WTC11 (cell line): Measurements from ENCODE around the gene UBE3A. TPM values are rescaled to one million over a fixed set of nuclear protein-coding genes. Genes with fewer than 3 reads are reported as not detected.
A peak's percentile ranks its signal among the peaks of the same experiment; 100 is the strongest.

Experiments used
- ATAC-seq: fragments of 200-7000 bp; cut with Tn5 transposase; 2 replicates; pipeline ENCODE4 v1.10.0; 2021; ENCODE audit warnings: mild to moderate bottlenecking, moderate library complexity
- CTCF ChIA-PET: fragments of 300-600 bp; sonication (Branson Sonifier 250); formaldehyde crosslinking; loops from one replicate; lab custom pipeline; 2021; ENCODE audit warnings: antibody characterized with exemption; lab: Charles Lee
- POLR2A ChIA-PET: fragments of 350-600 bp; sonication (Branson Sonifier 250); formaldehyde crosslinking; loops from one replicate; lab custom pipeline; 2021; ENCODE audit warnings: antibody characterized with exemption; lab: Charles Lee
- DNase-seq: peaks from one replicate; pipeline ENCODE4 v3.0.0; 2021; ENCODE audit warnings: low spot score
- H3K27ac Mint-ChIP-seq: 2 replicates; pipeline ENCODE4 v1.8.0; 2021; ENCODE audit warnings: mixed read lengths
- H3K27me3 Mint-ChIP-seq: 2 replicates; pipeline ENCODE4 v1.8.0; 2021; ENCODE audit warnings: low read depth, mild to moderate bottlenecking, moderate library complexity, mixed read lengths
- H3K36me3 Mint-ChIP-seq: 2 replicates; pipeline ENCODE4 v1.8.0; 2021; ENCODE audit warnings: mixed read lengths
- H3K4me1 Mint-ChIP-seq: 2 replicates; pipeline ENCODE4 v1.8.0; 2022; ENCODE audit warnings: mixed read lengths
- H3K4me3 Mint-ChIP-seq: 2 replicates; pipeline ENCODE4 v1.8.0; 2021; ENCODE audit warnings: mild to moderate bottlenecking, moderate library complexity, mixed read lengths
- H3K9me3 Mint-ChIP-seq: 2 replicates; pipeline ENCODE4 v1.8.0; 2021; ENCODE audit warnings: mixed read lengths
- CTCF ChIP-seq: fragments of 200-600 bp; IDR thresholded peaks from 2 replicates; pipeline ENCODE4 v1.8.0; 2022; ENCODE audit warnings: antibody characterized with exemption
- ESRRA ChIP-seq: sonication (generic); formaldehyde crosslinking; IDR thresholded peaks from 2 replicates; pipeline ENCODE4 v1.8.1; 2022; ENCODE audit warnings: mild to moderate bottlenecking, missing genetic modification reagents, borderline replicate concordance
- ETV6 ChIP-seq: sonication (generic); formaldehyde crosslinking; IDR thresholded peaks from 2 replicates; pipeline ENCODE4 v1.8.1; 2022; ENCODE audit warnings: mild to moderate bottlenecking, missing genetic modification reagents
- GRHL2 ChIP-seq: fragments of 250-450 bp; sonication (Bioruptor Pico); IDR thresholded peaks from 2 replicates; pipeline ENCODE4 v1.8.0; 2022; ENCODE audit warnings: mild to moderate bottlenecking, moderate library complexity; ENCODE audit not compliant: insufficient replicate concordance, severe bottlenecking
- MAX ChIP-seq: sonication (generic); formaldehyde crosslinking; IDR thresholded peaks from 2 replicates; pipeline ENCODE4 v1.8.0; 2022; ENCODE audit warnings: mild to moderate bottlenecking, missing genetic modification reagents
- NR3C1 ChIP-seq: sonication (generic); formaldehyde crosslinking; conservative IDR thresholded peaks from 2 replicates; pipeline ENCODE4 v1.8.1; 2023; ENCODE audit warnings: low read depth, mild to moderate bottlenecking, missing genetic modification reagents
- SMAD3 ChIP-seq: sonication (generic); formaldehyde crosslinking; IDR thresholded peaks from 2 replicates; pipeline ENCODE4 v1.8.0; 2022; ENCODE audit warnings: missing genetic modification reagents, mild to moderate bottlenecking, borderline replicate concordance
- SOX15 ChIP-seq: fragments of 250-450 bp; sonication (Bioruptor Pico); IDR thresholded peaks from 2 replicates; pipeline ENCODE4 v1.9.0; 2021; ENCODE audit warnings: mild to moderate bottlenecking
- TCF7 ChIP-seq: sonication (generic); formaldehyde crosslinking; IDR thresholded peaks from 2 replicates; pipeline ENCODE4 v1.8.0; 2022; ENCODE audit warnings: mild to moderate bottlenecking, low read depth, missing genetic modification reagents, moderate library complexity
- USF2 ChIP-seq: sonication (generic); formaldehyde crosslinking; IDR thresholded peaks from 2 replicates; pipeline ENCODE4 v1.8.1; 2023; ENCODE audit warnings: mild to moderate bottlenecking, missing genetic modification reagents, moderate library complexity
- ZMAT4 ChIP-seq: fragments of 250-450 bp; sonication (Bioruptor Pico); IDR thresholded peaks from 2 replicates; pipeline ENCODE4 v1.9.0; 2021; ENCODE audit warnings: mild to moderate bottlenecking
- ZNF263 ChIP-seq: sonication (generic); formaldehyde crosslinking; IDR thresholded peaks from 2 replicates; pipeline ENCODE4 v1.8.1; 2022; ENCODE audit warnings: low read depth, mild to moderate bottlenecking, moderate library complexity, missing genetic modification reagents
- ZNF281 ChIP-seq: sonication (generic); formaldehyde crosslinking; IDR thresholded peaks from 2 replicates; pipeline ENCODE4 v1.8.0; 2023; ENCODE audit warnings: mild to moderate bottlenecking, missing genetic modification reagents
- ZNF671 ChIP-seq: fragments of 250-450 bp; sonication (Bioruptor Pico); IDR thresholded peaks from 2 replicates; pipeline ENCODE4 v1.8.0; 2021; ENCODE audit warnings: mild to moderate bottlenecking
- total RNA-seq: library from RNA; stranded (reverse); gene quantifications from 3 replicates; pipeline ENCODE4 v1.2.3, GENCODE V29; 2021
- TF ChIP-seq, protein P1 (sequence below): sonication (generic); formaldehyde crosslinking; IDR thresholded peaks from 2 replicates; pipeline ENCODE4 v1.8.1; 2022; ENCODE audit warnings: low read depth, mild to moderate bottlenecking, moderate library complexity, missing genetic modification reagents, borderline replicate concordance
- TF ChIP-seq, protein P2 (sequence below): sonication (generic); formaldehyde crosslinking; IDR thresholded peaks from 2 replicates; pipeline ENCODE4 v1.8.1; 2023; ENCODE audit warnings: mild to moderate bottlenecking, missing genetic modification reagents

Gene UBE3A
- total RNA-seq, 1 experiment from 2014 or later: 120 TPM

DNA sequence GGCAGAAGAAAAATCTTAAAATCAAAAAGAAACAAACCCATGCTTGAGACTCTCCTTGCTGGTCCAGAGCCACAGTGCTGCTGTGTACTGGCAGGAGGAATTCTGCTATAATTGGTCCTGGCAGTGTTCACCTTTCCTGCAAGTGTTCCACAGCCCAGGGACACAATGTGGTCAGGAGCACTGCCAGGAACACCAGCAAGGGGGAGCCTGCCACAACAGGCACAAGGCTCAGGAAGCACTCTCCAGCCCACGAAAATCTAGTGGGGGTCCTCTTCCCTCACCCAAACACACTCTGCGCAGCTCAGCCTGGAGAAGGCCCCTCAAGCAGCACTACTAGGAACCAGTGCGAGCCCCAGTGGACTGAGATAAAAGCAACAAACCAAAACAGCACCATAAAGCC, 92.9 kb downstream of the UBE3A start (continued):
- TF ChIP-seq MAX (CRISPR knock-in tag) (no peak), SOX15 (CRISPR knock-in tag) (no peak), ZNF263 (CRISPR knock-in tag) (no peak), ZNF671 (CRISPR knock-in tag) (no peak)

- peaks cover 2% of the 10 kb centered on the region; the same call in 1 of the 2 replicates for H3K9me3 Mint-ChIP-seq
- CTCF ChIA-PET: interaction anchor here (0.8 to 1.4 kb wide), 3 partner anchors 96 to 441 kb away, joined by 3 to 4 read pairs (median 3); partner anchors contain the start of gene UBE3A
- TF ChIP-seq, protein P1, sequence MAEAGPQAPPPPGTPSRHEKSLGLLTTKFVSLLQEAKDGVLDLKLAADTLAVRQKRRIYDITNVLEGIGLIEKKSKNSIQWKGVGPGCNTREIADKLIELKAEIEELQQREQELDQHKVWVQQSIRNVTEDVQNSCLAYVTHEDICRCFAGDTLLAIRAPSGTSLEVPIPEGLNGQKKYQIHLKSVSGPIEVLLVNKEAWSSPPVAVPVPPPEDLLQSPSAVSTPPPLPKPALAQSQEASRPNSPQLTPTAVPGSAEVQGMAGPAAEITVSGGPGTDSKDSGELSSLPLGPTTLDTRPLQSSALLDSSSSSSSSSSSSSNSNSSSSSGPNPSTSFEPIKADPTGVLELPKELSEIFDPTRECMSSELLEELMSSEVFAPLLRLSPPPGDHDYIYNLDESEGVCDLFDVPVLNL (CRISPR knock-in tag): no peak
- TF ChIP-seq ZNF281 (no peak), GRHL2 (no peak), USF2 (CRISPR knock-in tag) (no peak), ETV6 (CRISPR knock-in tag) (no peak), SMAD3 (CRISPR knock-in tag) (no peak), CTCF (no peak), SOX15 (CRISPR knock-in tag) (no peak), ESRRA (no peak), ZMAT4 (CRISPR knock-in tag) (no peak)
- TF ChIP-seq, protein P2, sequence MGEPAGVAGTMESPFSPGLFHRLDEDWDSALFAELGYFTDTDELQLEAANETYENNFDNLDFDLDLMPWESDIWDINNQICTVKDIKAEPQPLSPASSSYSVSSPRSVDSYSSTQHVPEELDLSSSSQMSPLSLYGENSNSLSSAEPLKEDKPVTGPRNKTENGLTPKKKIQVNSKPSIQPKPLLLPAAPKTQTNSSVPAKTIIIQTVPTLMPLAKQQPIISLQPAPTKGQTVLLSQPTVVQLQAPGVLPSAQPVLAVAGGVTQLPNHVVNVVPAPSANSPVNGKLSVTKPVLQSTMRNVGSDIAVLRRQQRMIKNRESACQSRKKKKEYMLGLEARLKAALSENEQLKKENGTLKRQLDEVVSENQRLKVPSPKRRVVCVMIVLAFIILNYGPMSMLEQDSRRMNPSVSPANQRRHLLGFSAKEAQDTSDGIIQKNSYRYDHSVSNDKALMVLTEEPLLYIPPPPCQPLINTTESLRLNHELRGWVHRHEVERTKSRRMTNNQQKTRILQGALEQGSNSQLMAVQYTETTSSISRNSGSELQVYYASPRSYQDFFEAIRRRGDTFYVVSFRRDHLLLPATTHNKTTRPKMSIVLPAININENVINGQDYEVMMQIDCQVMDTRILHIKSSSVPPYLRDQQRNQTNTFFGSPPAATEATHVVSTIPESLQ (CRISPR knock-in tag): no peak
- POLR2A ChIA-PET: no interaction called here
- H3K27ac Mint-ChIP-seq: no peak overlapping the region
- H3K36me3 Mint-ChIP-seq: peaks cover 26% of the 10 kb centered on the region
- H3K4me1 Mint-ChIP-seq: peaks cover 49% of the 10 kb centered on the region
- ATAC-seq (peak; percentile 70), DNase-seq (no peak)
- no peak overlapping the region for H3K4me3 Mint-ChIP-seq
- H3K27me3 Mint-ChIP-seq: no peaks in the 10 kb centered on the region
Measured at GRCh38 chr15:25342629-25343028, 96.2 kb downstream of the UBE3A start.

GRCh38 chr15:25339431-25339830, 99.4 kb downstream of the UBE3A start:
- ATAC-seq (no peak), DNase-seq (no peak)
- ChIA-PET POLR2A (no interaction called here), CTCF (no interaction called here)
- Mint-ChIP-seq H3K9me3 (peaks cover 12% of the 10 kb centered on the region), H3K36me3 (peaks cover 44% of the 10 kb centered on the region), H3K4me1 (peaks cover 26% of the 10 kb centered on the region), H3K27ac (no peak overlapping the region), H3K4me3 (no peak overlapping the region), H3K27me3 (no peaks in the 10 kb centered on the region)
- TF ChIP-seq NR3C1 (CRISPR knock-in tag): no peak
- no peak for TF ChIP-seq TCF7
